GM13977 (cell line): ENCODE data around the gene LGMN.
A peak's percentile ranks its signal among the peaks of the same experiment; 100 is the strongest.

ENCODE experiments used
- DNase-seq: peaks from one replicate; pipeline ENCODE4 v3.0.0; 2012; ENCODE audit warnings: low spot score
- in situ Hi-C: fragments of 300-500 bp; cut with MboI; formaldehyde crosslinking; loops from one replicate; pipeline ENCODE4 v1.12.0; 2022; ENCODE audit warnings: low sequenced_read_pairs, low pct_unique_long_range_greater_than_20kb, mixed read lengths, inconsistent platforms; ENCODE audit not compliant: unreplicated experiment
- TF ChIP-seq, protein P1 (sequence below): IDR thresholded peaks from 2 replicates; pipeline ENCODE4 v1.5.1; 2012; ENCODE audit warnings: mild to moderate bottlenecking, control low read depth; ENCODE audit not compliant: insufficient read depth; ENCODE audit errors: extremely low read depth, missing control alignments

Gene LGMN

DNA sequence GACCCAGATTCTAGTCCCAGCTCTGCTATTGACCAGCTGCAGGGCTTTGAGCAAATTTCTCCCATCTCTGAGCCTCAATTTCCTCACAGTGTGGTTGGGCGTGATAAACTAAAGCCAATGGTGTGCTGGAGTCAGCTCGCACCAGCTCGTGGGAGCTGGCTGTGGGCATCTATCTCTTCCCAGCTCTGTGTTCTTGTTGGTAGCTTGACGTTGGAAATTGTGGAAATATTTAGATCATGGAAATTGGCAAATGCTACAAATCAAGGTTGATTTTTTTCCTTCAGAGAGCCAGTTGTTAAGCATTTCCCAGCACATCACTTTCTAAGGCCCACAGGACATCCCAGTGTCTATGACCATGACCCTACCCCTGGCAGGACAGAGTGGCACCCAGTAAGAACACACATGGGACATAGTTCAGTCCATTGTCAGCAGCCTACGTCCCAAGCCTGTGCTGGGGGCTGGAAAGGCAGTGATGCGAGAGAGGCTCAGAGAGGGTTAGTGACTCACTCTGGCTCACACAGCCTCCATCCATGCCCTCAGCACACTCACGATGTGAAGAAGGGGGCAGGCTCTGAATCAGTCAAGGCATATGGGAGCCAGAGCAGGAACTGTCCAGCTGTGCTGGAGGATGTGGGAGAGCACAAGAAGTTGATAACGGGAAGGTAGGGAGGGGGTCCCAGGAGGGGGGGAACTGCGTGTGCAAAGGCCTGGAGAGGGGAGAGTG is 77.6 kb downstream of the LGMN start:
- TF ChIP-seq, protein P1, sequence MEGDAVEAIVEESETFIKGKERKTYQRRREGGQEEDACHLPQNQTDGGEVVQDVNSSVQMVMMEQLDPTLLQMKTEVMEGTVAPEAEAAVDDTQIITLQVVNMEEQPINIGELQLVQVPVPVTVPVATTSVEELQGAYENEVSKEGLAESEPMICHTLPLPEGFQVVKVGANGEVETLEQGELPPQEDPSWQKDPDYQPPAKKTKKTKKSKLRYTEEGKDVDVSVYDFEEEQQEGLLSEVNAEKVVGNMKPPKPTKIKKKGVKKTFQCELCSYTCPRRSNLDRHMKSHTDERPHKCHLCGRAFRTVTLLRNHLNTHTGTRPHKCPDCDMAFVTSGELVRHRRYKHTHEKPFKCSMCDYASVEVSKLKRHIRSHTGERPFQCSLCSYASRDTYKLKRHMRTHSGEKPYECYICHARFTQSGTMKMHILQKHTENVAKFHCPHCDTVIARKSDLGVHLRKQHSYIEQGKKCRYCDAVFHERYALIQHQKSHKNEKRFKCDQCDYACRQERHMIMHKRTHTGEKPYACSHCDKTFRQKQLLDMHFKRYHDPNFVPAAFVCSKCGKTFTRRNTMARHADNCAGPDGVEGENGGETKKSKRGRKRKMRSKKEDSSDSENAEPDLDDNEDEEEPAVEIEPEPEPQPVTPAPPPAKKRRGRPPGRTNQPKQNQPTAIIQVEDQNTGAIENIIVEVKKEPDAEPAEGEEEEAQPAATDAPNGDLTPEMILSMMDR: no peak
- no peak for DNase-seq
- in situ Hi-C loops: no loop called here

DNA sequence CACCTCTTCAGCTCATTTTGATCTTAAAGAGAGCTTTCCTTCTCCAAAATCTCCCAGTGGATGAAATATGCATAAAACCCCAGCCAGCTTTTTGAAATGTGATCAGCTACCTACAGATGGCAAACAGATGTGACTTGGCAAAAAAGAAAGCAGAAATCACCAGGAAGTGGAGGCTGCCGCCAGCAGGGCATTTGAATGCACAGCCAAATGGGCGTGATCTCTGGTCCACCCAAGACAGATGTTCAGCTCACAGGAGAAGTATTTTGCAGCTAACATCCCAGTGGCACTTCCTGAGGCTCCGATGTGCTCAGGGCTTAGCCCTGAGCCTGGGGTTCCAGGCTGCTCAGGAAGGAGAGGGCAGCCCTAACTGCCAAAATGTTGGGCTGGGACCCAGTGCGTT is 78.3 kb downstream of the LGMN start:
- TF ChIP-seq, protein P1: peak; percentile 13
- DNase-seq: no peak
- in situ Hi-C loops: no loop called here

DNA sequence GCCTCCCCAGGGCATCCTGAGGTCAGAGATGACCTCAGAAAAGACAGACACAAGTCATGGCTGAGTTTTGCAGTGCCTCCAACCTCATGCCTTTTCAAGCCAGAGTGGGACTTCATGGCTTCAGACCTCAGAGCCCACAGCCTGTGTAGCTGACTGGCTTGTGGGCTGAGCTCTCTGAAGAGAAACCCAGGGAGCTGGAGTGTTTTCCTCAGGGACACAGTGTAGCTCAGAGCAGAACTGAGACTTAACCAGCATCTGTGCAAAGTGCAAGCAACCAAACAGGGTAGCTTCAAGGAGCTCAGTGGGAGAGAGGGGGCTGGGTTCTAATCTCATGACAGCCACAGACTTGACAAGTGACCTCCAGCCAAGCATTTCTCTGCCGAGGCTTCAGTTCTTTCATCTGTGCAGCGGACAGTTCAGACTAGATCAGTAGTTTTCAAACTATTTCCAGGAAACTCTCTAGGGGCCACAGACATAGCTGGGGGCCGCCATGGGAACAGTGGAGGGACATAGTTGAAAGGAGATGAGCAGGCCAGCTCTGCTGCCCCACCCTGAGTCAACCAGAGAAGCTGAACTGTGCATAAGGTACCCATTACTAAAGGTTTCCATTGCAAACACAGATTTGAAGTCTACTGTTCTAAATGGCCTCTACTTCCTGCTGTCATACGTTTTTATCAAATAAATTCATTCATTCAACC is 80.0 kb downstream of the LGMN start:
- TF ChIP-seq, protein P1: no peak
- no peak for DNase-seq
- in situ Hi-C loops: no loop called here

DNA sequence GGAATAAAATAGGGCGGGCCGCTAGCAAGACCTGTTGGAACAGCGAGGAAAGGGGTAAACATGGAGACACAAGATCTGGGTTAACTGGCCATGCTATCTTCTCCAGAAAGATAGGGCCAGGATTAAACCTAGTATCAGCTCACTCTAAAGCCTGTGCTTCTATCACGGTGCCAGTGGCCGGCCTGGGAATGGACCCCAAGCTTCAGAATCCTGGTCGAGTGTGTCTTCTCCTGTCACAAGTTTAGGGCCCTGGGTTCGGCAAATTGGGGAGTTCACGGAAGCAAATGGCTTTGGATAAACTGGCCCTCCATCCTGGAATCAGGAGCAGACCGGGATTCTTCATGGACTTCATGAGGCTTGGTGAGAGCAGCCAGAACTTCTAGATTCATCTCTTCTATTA is 82.2 kb downstream of the LGMN start:
- TF ChIP-seq, protein P1: no peak
- in situ Hi-C loops: no loop called here
- no peak for DNase-seq

DNA sequence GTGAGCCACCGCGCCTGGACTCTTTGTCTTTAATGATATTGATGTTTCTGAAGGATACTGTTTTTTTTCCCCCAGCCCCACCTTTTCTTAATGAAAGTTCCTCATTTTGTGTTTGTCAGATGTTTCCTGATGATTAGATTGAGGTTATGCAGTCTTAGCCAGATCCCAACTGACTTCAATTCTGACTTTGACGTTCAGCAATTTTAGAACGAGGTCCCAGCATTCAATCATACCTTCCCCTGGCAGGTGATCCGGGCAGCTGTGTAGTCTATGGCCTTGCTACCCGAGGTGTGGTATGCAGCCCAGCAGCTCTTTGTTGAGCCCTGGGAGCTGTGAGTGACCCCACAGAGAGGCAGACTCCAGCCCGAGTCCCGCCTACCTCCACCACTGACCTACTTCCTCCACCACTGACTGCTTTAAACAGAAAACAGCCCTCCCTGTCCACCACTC is 82.7 kb downstream of the LGMN start:
- DNase-seq: no peak
- in situ Hi-C loops: no loop called here
- TF ChIP-seq, protein P1: no peak

DNA sequence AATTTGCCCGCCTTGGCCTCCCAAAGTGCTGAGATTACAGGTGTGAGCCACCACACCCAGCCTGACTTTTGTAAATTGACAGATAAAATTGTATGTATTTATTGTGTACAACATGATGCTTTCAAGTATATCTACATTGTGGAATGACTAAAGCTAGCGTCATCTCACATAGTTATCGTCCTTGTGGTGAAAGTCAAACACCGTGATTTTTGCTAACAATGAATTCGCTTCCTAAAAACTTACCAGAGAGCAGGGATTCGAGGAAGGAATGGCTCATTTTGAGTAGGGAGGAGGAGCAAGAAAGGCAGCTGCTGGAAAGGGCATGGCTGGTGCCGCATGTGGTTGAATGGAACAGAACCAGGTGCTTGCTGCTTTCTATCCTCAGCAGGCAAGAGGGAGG is 85.4 kb downstream of the LGMN start:
- TF ChIP-seq, protein P1: no peak
- no peak for DNase-seq
- in situ Hi-C loops: no loop called here
